Kidney epithelial cell (primary cell): ENCODE measurements around the gene SOAT2. TPM values are rescaled to one million over a fixed set of nuclear protein-coding genes. Genes with fewer than 3 reads are reported as not detected.

Experiments
- DNase-seq: peaks from one replicate; pipeline ENCODE4 v3.0.0-alpha.2; 2010; ENCODE audit warnings: low read depth
- H3K27me3 ChIP-seq: 2 replicates; pipeline ENCODE4 v1.6.0; 2011; ENCODE audit warnings: low read length; ENCODE audit not compliant: control insufficient read depth, insufficient read depth
- H3K36me3 ChIP-seq: 2 replicates; pipeline ENCODE4 v1.5.1; 2011; ENCODE audit warnings: low read length; ENCODE audit not compliant: control insufficient read depth, insufficient read depth
- H3K4me3 ChIP-seq: 2 replicates; pipeline ENCODE4 v1.5.1; 2011; ENCODE audit warnings: low read depth, mild to moderate bottlenecking, control low read depth, low read length
- total RNA-seq: library from RNA; depleted of rRNA; stranded (reverse); fragments of >200 nt; gene quantifications from 2 replicates; pipeline ENCODE4 v1.2.3, GENCODE V29; 2015
- TF ChIP-seq, protein P1 (sequence below): IDR thresholded peaks from 2 replicates; pipeline ENCODE4 v1.5.1; 2011; ENCODE audit warnings: mild to moderate bottlenecking, moderate library complexity, low read length, control low read depth, inconsistent platforms; ENCODE audit not compliant: insufficient read depth, poor library complexity, severe bottlenecking

SOAT2 gene
- total RNA-seq, 1 donor from 2014 or later = not detected

DNA sequence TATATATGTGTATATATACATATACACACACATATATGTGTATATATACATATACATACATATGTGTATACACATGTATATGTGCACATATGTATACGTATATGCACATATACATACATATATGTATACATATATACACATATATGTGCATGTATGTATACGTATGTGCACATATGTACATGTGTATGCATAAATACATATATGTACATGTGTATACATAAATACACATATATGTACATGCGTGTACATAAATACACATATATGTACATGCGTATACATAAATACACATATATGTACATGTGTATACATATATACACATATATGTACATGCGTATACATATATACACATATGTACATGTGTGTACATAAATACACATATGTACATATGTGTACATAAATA, 43.9 kb downstream of the SOAT2 start:
- H3K4me3 ChIP-seq = no peak overlapping the region
- TF ChIP-seq, protein P1, sequence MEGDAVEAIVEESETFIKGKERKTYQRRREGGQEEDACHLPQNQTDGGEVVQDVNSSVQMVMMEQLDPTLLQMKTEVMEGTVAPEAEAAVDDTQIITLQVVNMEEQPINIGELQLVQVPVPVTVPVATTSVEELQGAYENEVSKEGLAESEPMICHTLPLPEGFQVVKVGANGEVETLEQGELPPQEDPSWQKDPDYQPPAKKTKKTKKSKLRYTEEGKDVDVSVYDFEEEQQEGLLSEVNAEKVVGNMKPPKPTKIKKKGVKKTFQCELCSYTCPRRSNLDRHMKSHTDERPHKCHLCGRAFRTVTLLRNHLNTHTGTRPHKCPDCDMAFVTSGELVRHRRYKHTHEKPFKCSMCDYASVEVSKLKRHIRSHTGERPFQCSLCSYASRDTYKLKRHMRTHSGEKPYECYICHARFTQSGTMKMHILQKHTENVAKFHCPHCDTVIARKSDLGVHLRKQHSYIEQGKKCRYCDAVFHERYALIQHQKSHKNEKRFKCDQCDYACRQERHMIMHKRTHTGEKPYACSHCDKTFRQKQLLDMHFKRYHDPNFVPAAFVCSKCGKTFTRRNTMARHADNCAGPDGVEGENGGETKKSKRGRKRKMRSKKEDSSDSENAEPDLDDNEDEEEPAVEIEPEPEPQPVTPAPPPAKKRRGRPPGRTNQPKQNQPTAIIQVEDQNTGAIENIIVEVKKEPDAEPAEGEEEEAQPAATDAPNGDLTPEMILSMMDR = no peak
- no peak for DNase-seq
- H3K36me3 ChIP-seq = no peaks in the 10 kb centered on the region
- no peaks in the 10 kb centered on the region for H3K27me3 ChIP-seq

DNA sequence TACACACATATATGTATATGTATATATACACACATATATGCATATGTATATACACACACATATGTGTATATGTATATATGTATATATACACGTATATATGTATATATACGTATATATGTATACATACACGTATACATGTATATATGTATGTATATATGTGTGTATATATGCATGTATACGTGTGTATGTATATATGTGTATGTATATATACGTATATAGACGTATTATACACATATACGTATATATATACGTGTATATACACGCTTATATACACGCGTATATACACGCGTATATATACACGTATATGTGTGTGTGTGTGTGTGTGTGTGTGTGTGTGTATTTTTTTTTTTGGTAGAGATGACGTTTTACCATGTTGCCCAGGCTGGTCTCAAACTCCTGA, 44.4 kb downstream of the SOAT2 start:
- H3K4me3 ChIP-seq = no peak overlapping the region
- no peaks in the 10 kb centered on the region for H3K27me3 ChIP-seq

DNA sequence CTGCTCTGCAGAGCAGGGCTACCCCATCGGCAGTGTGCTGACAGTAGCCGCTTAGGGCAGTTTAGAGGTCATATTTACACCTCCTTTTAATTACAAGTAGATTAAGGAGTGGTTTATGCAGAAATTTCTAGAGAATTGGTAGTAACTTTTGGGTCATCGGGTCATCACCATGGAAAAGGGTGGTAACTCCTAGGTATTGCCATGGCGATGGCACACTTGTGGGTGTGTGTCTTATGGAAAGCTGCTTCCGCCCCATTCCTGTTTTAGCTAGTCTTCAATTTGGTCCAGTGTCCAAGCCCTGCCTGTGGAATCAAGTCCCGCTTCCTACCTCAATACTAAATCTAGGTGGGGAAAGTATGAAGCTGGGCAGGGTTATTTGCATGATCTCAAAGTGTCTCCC, 47.8 kb downstream of the SOAT2 start:
- TF ChIP-seq, protein P1 = no peak
- no peaks in the 10 kb centered on the region for H3K27me3 ChIP-seq
- H3K4me3 ChIP-seq = no peak overlapping the region
- no peak for DNase-seq
- H3K36me3 ChIP-seq = no peaks in the 10 kb centered on the region

More for the DNA sequence above, 44.4 kb downstream of the SOAT2 start:
- TF ChIP-seq, protein P1 = no peak
- DNase-seq = no peak
- H3K36me3 ChIP-seq = no peaks in the 10 kb centered on the region

DNA sequence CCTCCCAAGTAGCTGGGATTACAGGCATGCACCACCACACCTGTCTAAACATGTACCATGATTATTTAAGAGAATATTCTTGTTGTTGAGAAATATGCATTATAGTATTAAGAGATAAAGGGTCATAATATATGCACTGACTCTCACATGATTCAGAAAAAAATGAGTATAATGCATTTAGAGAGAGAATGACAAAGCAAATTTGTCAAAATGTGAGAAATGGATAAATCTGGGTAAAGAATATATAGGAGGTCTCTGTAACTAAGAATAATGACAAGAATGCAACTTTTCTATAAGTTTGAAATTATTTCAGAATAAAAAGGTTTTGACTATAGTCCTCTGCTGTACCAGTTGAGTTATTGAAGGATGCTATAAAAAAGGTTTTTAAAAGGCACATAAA, 49.1 kb downstream of the SOAT2 start:
- H3K36me3 ChIP-seq = no peaks in the 10 kb centered on the region
- no peaks in the 10 kb centered on the region for H3K27me3 ChIP-seq
- H3K4me3 ChIP-seq = no peak overlapping the region
- no peak for DNase-seq
- TF ChIP-seq, protein P1 = no peak

DNA sequence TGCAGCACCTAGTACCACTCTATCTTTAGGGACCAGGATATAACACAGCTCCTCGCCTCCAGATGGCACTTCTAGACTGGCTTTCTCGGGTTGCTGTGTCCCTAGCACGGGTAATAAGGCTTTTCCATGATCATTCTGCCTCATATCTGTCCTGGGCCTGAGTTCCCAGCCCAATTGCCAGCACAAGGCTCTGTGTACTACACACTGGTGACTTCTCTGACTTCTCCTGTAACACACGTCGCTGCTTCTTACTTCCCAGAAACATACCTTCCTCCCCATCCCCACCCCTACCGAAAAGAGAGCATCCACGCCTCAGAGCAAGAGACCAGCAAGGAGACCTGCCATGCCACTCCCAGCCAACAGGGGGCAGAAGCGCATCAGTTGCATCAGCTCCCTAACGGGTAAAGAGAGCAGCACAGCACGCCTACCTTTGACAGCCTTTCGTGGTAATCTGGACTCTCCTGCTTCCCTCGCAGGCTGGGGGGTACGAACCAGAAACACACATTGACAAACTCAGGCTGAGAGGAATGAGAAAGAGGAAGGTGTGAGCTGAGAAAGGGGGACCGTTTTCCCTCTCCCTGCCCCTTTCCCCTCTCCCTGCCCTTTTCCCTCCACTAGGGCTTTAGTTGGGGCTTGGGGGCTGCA, 56.0 kb downstream of the SOAT2 start:
- TF ChIP-seq, protein P1 = peak; percentile 99
- Histone ChIP-seq H3K36me3 (no peaks in the 10 kb centered on the region), H3K27me3 (no peaks in the 10 kb centered on the region), H3K4me3 (no peak overlapping the region)
- DNase-seq = no peak

DNA sequence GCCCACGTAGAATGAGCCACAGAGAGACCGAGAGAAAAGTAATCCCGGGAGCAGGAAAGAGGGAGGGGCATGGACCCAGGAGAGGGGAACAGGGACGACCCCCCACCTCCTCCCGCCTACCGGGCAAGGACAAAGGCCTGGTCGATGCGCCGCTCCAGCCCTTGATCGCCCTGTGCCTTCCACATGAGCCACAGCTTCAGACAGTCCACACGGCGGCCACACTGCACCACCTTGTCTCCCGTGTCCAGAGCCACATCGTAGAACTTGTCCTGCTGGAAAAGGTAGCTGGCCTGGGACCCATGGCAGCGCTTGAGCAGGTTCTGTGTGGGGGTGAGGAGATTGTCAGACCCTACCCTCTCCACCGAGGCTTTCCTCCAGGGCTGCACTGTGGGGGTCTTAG, 56.7 kb downstream of the SOAT2 start:
- DNase-seq = no peak
- Histone ChIP-seq H3K36me3 (no peaks in the 10 kb centered on the region), H3K4me3 (no peak overlapping the region), H3K27me3 (no peaks in the 10 kb centered on the region)
- TF ChIP-seq, protein P1 = no peak
